GM12878 (cell line): ENCODE measurements around the gene SECTM1. TPM values are rescaled to one million over a fixed set of nuclear protein-coding genes. Genes with fewer than 3 reads are reported as not detected.

Source experiments
- ATAC-seq: fragments of 200-7000 bp; cut with Tn5 transposase; 3 replicates; pipeline ENCODE4 v1.9.1; 2020; ENCODE audit warnings: mild to moderate bottlenecking, moderate library complexity
- BruUV-seq: library from RNA; stranded (reverse); fragments of 400-500 nt; replicated peaks from 2 replicates; lab custom pipeline; 2021; lab: Mats Ljungman, UMichigan
- CTCF ChIA-PET: fragments of 300-600 bp; sonication (Branson Sonifier 250); formaldehyde crosslinking; extraction: SDS; loops from one replicate; lab custom pipeline; 2021; ENCODE audit warnings: inconsistent platforms; lab: Yijun Ruan, JAX
- POLR2A ChIA-PET: fragments of 350-600 bp; formaldehyde crosslinking; extraction: SDS; loops from one replicate; lab custom pipeline; 2021; ENCODE audit warnings: inconsistent platforms; lab: Charles Lee
- RAD21 ChIA-PET: fragments of 300-600 bp; sonication (Branson Sonifier 250); formaldehyde crosslinking; loops from one replicate; lab custom pipeline; 2023; ENCODE audit warnings: antibody characterized with exemption; ENCODE audit not compliant: unreplicated experiment; lab: Charles Lee
- SMC1A ChIA-PET: fragments of 300-600 bp; sonication (Branson Sonifier 250); formaldehyde crosslinking; loops from one replicate; lab custom pipeline; 2023; ENCODE audit not compliant: unreplicated experiment, uncharacterized antibody; lab: Charles Lee
- DNase-seq: peaks from one replicate; pipeline ENCODE4 v3.0.0-alpha.2; 2011; ENCODE audit warnings: low read depth, low spot score
- FAIRE-seq: peaks from 3 replicates; lab custom pipeline; 2011; peaks lifted over from hg19 to GRCh38; lab: Jason Lieb, UNC
- H2AFZ ChIP-seq: 2 replicates; pipeline ENCODE4 v1.6.0; 2011; ENCODE audit warnings: low read depth, low read length, control low read depth; ENCODE audit not compliant: control insufficient read depth
- H3K27ac ChIP-seq: 2 replicates; pipeline ENCODE4 v1.5.1; 2011; ENCODE audit warnings: control low read depth; ENCODE audit not compliant: control insufficient read depth, insufficient read depth
- H3K27me3 ChIP-seq, 2 experiments: replicated peaks in 1 of 2; 2 replicates each; pipeline versions ENCODE4 v1.6.0 to v1.6.1; 2011; ENCODE audit warnings: low read length in 1 of 2; ENCODE audit not compliant: control insufficient read depth in 2 of 2, insufficient read depth in 2 of 2
- H3K36me3 ChIP-seq, 2 experiments: 2 replicates each; pipeline ENCODE4 v1.5.1; 2011; ENCODE audit warnings: low read length in 1 of 2; ENCODE audit not compliant: control insufficient read depth in 2 of 2, insufficient read depth in 2 of 2
- H3K4me1 ChIP-seq: 2 replicates; pipeline ENCODE4 v1.6.1; 2011; ENCODE audit warnings: mild to moderate bottlenecking, low read length, moderate library complexity, mixed read lengths; ENCODE audit not compliant: control insufficient read depth, insufficient read depth
- H3K4me2 ChIP-seq: 2 replicates; pipeline ENCODE4 v1.6.0; 2011; ENCODE audit warnings: control low read depth; ENCODE audit not compliant: control insufficient read depth, insufficient read depth
- H3K4me3 ChIP-seq: fragments of 200-600 bp; sonication (generic); 2 replicates; pipeline ENCODE4 v1.5.1; 2016
- H3K79me2 ChIP-seq: 2 replicates; pipeline ENCODE4 v1.6.0; 2011; ENCODE audit warnings: low read length; ENCODE audit not compliant: control insufficient read depth, insufficient read depth
- H3K9ac ChIP-seq: 2 replicates; pipeline ENCODE4 v1.8.0; 2011; ENCODE audit warnings: low read length, control low read depth, mixed read lengths; ENCODE audit not compliant: control insufficient read depth, insufficient read depth
- H3K9me3 ChIP-seq: replicated peaks from 3 replicates; pipeline ENCODE4 v1.5.1; 2011; ENCODE audit warnings: mild to moderate bottlenecking, low read length; ENCODE audit not compliant: control insufficient read depth, insufficient read depth
- H4K20me1 ChIP-seq: 2 replicates; pipeline ENCODE4 v1.6.0; 2011; ENCODE audit not compliant: control insufficient read depth, insufficient read depth
- BACH1 ChIP-seq: fragments of 450-650 bp; IDR thresholded peaks from 2 replicates; pipeline ENCODE4 v1.6.1; 2017; ENCODE audit warnings: mild to moderate bottlenecking, borderline replicate concordance
- DPF2 ChIP-seq: fragments of 450-650 bp; IDR thresholded peaks from 2 replicates; pipeline ENCODE4 v1.6.1; 2017; ENCODE audit warnings: mild to moderate bottlenecking
- EED ChIP-seq: sonication (generic); IDR thresholded peaks from 2 replicates; pipeline ENCODE4 v1.6.1; 2016; ENCODE audit warnings: antibody characterized with exemption, low read depth
- POU2F2 ChIP-seq: IDR thresholded peaks from 3 replicates; pipeline ENCODE4 v1.6.1; 2011; ENCODE audit warnings: low read depth, mild to moderate bottlenecking, low read length, borderline replicate concordance
- RUNX3 ChIP-seq: IDR thresholded peaks from 2 replicates; pipeline ENCODE4 v1.6.1; 2012; ENCODE audit warnings: low read length, inconsistent platforms
- WGBS: methylation state at CpG from one replicate; pipeline ENCODE4 v1.1.6; 2016; ENCODE audit warnings: low lambda C conversion rate; ENCODE audit not compliant: insufficient replicate concordance, insufficient coverage; ENCODE audit errors: missing lambda C conversion rate; 5-methylcytosine and 5-hydroxymethylcytosine counted together
- in situ Hi-C: fragments of 300-500 bp; cut with MboI; formaldehyde crosslinking; loops from 9 replicates; pipeline ENCODE4 v1.14.3; 2018; ENCODE audit warnings: mixed read lengths
- intact Hi-C: fragments of 100-400 bp; cut with micrococcal nuclease; formaldehyde crosslinking; loops from one replicate; pipeline ENCODE4 v1.14.2; 2022; ENCODE audit not compliant: unreplicated experiment
- polyA plus RNA-seq, 11 experiments: library from polyadenylated mRNA; depleted of rRNA in 4 of 11; unstranded in 6 of 11; stranded (reverse) in 5 of 11; fragments of >200 nt; fragmentation: Nextera tagmentation in 4 of 11; fragmentation: Illumina TruSeq in 1 of 11; extraction: Ambion mirVana in 4 of 11; extraction: Trizol in 1 of 11; gene quantifications; 1 replicate in 1 of 11; 2 replicates in 10 of 11; pipeline versions ENCODE4 v1.2.1 to v1.2.3, GENCODE V29; 2011 to 2016; ENCODE audit warnings: inconsistent platforms in 2 of 11, missing spikeins in 2 of 11, low read depth in 1 of 11
- total RNA-seq, 4 experiments: library from RNA; depleted of rRNA in 3 of 4; stranded (reverse); fragments of >200 nt in 3 of 4; fragmentation: Illumina TruSeq in 1 of 4; extraction: Trizol in 1 of 4; gene quantifications; 2 replicates each; pipeline versions ENCODE4 v1.2.1 to v1.2.3, GENCODE V29; 2013 to 2021
- TF ChIP-seq, protein P1 (sequence below), 3 experiments: IDR thresholded peaks in 2 of 3; conservative IDR thresholded peaks in 1 of 3; 2 replicates each; pipeline ENCODE4 v1.5.1; 2011; ENCODE audit warnings: low read depth in 3 of 3, low read length in 3 of 3, mild to moderate bottlenecking in 3 of 3, control low read depth in 2 of 3, moderate library complexity in 2 of 3, inconsistent platforms in 1 of 3, mixed read lengths in 1 of 3; ENCODE audit not compliant: control insufficient read depth in 2 of 3, insufficient read depth in 1 of 3; ENCODE audit errors: extremely low read depth in 1 of 3

Gene SECTM1
- total and polyA plus RNA-seq, 10 of the 15 experiments (the other 5 are each of a cell fraction or from before 2014, with no cell fraction given), result 0.10 to 0.13 (median 0.12) TPM; not detected in 7

- Histone ChIP-seq H3K4me2 (no peak within 1 kb of the TSS), H3K9me3 (no peaks in the 10 kb centered on the region), H3K4me1 (peaks cover 4% of the 10 kb centered on the region; the same call in 1 of the 2 replicates), H2AFZ (no peak within 1 kb of the TSS; the same call in 1 of the 2 replicates), H3K79me2 (no peaks in the 10 kb centered on the region), H3K36me3 (no peaks in the 10 kb centered on the region), H3K4me3 (no peak within 1 kb of the TSS), H3K9ac (no peak within 1 kb of the TSS), H4K20me1 (no peaks in the 10 kb centered on the region), H3K27me3 (no peaks in the 10 kb centered on the region), H3K27ac (no peak within 1 kb of the TSS)
- WGBS, result 64% methylated on average over 21 of the region's 21 CpGs
- ATAC-seq, result peak; percentile 67
- CTCF ChIA-PET, result interaction anchor here (0.6 to 1.8 kb wide), 9 partner anchors 8 to 191 kb away, joined by 3 to 8 read pairs (median 4); partner anchors contain the start of gene UTS2R
- POLR2A ChIA-PET, result no interaction called here
- RAD21 ChIA-PET, result interaction anchor here (1.2 kb wide), 1 partner anchor 43 kb away, joined by 6 read pairs; no protein-coding TSS in a partner anchor
- in situ Hi-C loops, result no loop called here
- FAIRE-seq, result no peak
- no peak for TF ChIP-seq RUNX3
- TF ChIP-seq EED, result no peak
- TF ChIP-seq BACH1, result peak; percentile 92
- TF ChIP-seq DPF2, result no peak
- TF ChIP-seq POU2F2, result peak; percentile 93; the same call in 2 of the 3 replicates
- TF ChIP-seq, protein P1, sequence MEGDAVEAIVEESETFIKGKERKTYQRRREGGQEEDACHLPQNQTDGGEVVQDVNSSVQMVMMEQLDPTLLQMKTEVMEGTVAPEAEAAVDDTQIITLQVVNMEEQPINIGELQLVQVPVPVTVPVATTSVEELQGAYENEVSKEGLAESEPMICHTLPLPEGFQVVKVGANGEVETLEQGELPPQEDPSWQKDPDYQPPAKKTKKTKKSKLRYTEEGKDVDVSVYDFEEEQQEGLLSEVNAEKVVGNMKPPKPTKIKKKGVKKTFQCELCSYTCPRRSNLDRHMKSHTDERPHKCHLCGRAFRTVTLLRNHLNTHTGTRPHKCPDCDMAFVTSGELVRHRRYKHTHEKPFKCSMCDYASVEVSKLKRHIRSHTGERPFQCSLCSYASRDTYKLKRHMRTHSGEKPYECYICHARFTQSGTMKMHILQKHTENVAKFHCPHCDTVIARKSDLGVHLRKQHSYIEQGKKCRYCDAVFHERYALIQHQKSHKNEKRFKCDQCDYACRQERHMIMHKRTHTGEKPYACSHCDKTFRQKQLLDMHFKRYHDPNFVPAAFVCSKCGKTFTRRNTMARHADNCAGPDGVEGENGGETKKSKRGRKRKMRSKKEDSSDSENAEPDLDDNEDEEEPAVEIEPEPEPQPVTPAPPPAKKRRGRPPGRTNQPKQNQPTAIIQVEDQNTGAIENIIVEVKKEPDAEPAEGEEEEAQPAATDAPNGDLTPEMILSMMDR (IDR thresholded peaks at IDR 0.05 in 2 of 3, conservative IDR thresholded peaks at IDR 0.05 in 1 of 3; ENCODE audit: control insufficient read depth in 2 of 3, extremely low read depth in 1 of 3, insufficient read depth in 1 of 3, low read depth in 3 of 3, low read length in 3 of 3), result peak in 1 of 3 experiments; percentile 10; a peak in 1 of 6 replicates
- BruUV-seq, result no TSS peak
- no peak for DNase-seq
- SMC1A ChIA-PET, result interaction anchor here (0.8 to 1.2 kb wide), 3 partner anchors 8 to 61 kb away, joined by 3 read pairs; no protein-coding TSS in a partner anchor
- intact Hi-C loops, result no loop called here
These were observed 25.1 kb upstream of the SECTM1 start, which contains the start of gene TEX19 for GRCh38 chr17:82358465-82359350. Gene TEX19 (plus strand): TSS chr17:82359247. CDS start chr17:82362151, 2,904 bp downstream.
